NCI-H1417 treated with DMSO at 0.1 percent for 48 hours (cell line): ENCODE results near the gene PSMB1.
A peak's percentile ranks its signal among the peaks of the same experiment; 100 is the strongest.
"Not testable (repeated sequence)": the region's sequence is repeated elsewhere in the genome, so short reads cannot be mapped to it uniquely, and the experiment has no call there.

Source experiments
- DNase-seq: peaks from one replicate; lab custom pipeline; 2025; lab: John Stamatoyannopoulos, UW

The PSMB1 gene

DNA sequence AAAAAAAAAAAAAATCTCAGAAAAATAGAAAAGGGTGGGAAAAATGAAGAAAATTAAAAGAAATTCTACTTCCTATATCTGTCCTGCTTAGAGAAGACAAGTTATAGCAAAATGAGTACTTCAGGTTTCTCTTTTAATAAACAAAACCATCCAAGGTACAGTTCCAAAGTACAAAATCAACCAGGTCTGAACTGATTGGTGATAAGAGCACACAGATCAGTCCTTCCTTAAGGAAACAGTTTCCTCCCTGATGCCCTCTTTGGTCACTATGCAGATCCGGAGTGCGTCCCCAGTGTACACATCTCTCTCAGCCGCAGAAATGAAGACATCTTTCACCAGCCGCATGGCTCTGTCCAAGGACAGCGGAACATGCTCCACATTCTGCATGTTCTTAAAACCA lies 18.1 kb downstream of the PSMB1 start:
- no peak for DNase-seq

DNA sequence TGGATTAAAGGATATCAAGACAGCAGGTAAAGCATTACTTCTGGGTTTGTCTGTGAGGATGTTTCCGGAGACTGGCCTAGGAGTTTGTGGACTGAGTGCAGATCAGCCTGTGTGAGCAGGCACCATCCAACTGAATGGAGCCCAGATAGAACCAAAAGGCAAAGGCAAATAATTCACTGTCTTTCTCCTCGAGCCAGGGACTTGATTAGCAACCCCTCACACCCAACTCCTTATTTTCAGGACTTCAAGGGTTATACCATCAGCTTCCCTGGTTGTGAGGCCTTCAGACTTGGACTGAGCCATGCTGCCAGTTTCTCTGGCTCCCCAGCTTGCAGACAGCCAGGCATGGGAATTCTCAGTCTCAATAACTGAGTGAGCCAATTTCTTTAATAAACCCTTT lies 19.3 kb downstream of the PSMB1 start:
- DNase-seq, result no peak

DNA sequence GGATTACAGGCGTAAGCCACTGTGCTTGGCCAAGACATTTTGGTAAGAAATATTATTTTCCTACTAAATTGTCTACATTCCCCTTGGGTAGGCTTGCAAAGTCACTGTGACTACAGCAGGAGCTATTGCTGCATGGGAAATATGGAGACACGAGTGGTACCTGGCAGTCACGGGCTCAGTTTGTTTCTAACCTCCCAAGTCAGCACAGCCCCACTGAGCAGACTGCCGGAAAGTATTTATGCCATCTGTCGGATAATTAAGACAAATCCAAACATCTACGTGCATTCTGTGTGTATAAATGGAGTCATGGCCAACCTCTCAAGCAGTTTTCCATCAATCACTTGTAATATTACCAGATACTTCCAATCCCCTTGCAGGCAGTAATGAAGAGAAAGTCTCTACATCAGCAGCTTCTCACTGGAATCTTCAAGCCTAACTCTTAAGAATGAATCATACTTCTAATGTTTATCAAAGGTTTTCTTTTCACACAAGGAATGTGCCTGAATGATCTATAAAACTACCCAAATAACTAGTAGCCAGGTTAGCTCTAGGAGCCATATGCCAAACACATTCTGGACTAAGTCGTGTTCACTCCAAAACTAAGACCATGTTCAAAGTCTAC lies 20.1 kb downstream of the PSMB1 start:
- DNase-seq, result no peak

DNA sequence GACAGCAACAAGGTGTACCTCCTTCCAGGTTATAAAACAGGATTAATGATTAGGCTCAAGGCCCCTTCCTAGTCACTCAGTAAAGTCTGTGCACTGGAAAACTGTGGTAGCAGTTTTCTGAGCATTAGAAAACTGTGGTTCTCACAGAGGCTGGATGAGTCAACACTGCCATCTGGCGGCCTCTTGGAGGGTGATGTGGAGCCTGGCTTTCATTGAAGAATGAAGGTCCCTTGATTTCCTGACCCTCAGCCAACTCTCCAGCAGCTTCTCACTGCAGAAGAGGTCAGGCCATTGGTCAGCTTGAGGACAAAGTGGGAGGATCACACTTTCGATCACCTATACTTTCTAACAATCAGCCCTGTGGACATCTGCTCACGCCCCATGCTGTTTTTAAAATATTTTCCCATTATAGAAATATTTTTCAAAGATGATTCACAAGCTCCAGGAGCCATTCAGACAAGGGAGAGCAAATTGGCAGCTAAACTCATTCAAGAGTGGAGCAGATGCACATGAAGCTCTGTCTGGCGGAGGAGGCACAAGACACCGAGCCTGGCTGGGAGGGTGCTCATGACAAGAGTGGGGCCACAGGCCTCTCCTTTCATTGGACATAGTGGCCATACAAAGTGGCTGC lies 23.2 kb downstream of the PSMB1 start:
- DNase-seq, result peak; percentile 11

DNA sequence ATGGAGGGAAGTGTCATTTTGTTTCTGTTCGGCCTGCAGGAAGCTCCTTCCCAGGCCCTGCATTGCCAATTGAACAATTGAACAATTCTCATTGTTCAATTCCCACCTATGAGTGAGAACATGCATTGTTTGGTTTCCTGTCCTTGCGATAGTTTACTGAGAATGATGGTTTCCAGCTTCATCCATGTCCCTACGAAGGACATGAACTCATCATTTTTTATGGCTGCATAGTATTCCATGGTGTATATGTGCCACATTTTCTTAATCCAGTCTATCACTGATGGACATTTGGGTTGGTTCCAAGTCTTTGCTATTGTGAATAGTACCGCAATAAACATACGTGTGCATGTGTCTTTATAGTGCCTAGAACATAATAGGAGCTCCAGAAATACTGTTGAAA lies 25.1 kb downstream of the PSMB1 start:
- not testable (repeated sequence) for DNase-seq

DNA sequence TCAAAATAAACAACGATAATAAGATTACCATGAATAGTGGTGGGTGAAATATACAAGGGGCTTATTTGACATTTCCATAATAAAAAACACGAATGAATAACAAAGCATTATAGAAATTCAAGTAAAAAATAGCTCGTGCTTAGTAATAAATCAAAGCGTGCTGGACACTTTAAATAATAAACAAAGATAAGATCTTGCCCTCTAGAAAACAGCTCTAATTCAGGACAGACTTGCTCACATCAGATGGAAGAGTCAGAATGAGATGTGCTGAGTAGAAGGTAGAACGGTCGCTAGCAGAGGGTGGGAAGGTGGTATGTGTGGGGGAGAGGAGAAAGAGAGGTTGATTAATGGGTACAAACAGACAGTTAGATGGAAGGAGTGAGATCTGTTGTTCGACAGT lies 27.3 kb downstream of the PSMB1 start:
- no peak for DNase-seq

DNA sequence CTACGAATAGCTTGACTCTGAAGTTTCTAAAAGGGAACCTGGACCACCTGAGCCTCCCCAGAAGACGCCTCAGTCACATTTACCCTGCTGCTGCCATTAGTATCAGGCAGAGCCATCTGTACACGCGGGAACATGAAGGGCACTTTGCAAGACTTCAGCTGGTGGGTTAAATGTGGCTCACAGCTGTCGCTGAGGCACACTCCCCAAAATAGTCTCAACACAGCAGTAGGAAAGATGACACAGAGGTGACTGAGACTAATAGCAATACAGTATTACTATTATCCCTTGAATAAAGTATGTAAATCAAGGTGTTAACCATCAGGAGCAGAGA lies 29.0 kb downstream of the PSMB1 start:
- DNase-seq, result no peak

DNA sequence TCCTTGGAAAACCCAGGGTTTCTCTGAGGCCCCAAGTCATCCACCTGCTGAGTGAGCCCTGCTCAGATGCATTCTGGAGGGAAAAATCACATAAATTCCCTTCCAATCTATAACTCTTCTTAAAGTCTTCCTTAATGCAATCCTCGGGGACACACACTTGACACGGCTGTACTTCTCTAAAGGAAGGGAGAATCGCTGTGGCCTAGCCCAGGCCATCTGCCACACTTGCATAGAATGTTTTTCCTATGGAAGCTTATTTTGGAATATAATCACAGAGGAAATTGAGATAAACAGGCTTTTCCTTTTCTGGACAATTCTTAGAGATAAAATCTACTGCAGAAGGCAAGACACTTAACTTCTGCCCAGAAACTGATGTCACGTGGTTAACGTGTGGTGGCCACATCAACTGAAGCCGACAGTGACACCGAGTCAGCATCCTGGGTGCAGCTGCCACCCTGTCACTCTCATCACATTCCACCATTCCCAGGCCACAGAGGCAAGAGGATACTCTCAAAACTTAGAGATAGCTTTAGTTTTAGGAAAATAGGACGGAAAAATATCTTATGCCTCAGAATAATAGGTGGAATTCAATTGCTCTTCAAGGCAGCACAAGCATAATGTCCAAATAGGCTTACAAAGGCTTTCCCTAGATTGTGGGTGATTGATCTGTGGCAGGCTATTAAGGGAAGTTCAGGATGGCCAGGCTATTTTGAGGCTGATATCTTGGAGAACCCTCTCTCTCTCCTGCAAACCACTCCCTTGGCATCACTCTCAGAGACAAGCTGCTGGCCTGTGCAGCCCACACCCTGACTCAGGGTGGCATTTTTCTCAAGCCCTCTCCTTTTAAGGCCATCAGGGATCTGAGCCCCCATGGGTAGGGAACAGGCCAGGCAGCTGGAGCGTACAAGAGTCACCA lies 29.6 kb downstream of the PSMB1 start:
- DNase-seq, result no peak

DNA sequence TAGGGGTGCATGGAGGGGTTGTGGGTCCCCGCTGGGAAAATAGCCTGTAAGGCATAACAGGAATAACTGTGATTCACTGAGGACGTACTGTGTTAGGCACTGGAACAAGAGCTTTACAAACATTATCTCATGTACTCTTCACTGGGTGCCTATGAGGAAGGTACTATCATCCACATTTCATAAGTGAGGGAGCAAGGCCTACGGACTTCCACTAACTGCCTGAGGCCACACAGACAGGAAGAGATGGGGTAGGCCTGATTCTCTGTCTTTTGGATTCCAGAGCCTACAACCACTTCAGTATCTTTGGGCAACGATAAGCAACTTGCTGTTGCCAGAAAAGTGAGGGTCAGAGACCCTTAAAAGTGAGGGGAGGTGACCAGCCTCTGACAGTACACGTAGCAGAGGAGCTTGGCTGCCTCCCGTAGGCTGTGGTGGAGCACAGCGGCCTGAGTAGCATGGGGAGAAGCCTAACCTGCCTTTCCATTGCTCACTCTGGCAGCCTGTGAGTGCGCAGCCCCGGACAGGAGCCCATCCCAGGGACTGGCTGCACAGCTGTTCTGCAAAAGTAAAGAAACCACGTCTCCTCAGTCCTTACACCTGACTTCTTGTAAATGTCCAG lies 30.4 kb downstream of the PSMB1 start:
- no peak for DNase-seq

DNA sequence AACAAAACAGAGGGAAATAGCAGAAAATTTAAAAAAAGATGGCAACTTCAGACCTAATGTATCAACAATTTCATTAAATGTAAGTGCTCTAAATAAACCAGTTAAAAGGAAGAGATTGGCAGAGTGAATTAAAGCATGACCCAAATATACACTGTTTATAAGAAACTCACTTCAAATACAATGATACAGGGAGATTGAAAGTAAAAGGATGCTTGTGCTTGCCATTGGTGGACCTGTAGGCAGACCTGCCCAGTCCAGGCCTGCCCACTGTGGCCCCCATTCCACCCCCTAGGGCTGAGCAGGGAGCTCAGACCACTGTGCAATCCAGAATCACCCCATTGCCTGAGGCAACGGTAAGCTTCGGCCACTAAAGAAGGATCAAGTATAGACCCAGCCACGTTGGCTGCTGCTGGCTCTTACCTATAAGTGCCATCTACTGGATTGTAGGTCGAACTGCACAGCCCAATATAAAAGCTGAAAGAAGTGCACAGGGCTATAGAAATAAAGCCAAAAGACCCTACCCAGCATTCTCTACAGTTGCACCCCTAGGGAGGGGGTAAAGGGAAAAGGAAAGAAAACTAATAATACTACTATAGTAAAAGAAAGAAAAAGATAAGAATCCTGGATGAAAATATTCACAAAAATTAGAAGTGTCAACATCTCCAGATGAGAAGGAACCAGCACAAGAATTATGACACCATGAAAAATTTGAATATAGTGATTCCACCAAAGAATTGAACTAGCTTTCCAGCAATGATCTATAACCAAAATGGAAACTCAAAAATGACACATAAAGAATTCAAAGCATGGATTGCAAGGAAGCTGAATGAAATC lies 36.1 kb downstream of the PSMB1 start:
- peak; percentile 38 for DNase-seq

DNA sequence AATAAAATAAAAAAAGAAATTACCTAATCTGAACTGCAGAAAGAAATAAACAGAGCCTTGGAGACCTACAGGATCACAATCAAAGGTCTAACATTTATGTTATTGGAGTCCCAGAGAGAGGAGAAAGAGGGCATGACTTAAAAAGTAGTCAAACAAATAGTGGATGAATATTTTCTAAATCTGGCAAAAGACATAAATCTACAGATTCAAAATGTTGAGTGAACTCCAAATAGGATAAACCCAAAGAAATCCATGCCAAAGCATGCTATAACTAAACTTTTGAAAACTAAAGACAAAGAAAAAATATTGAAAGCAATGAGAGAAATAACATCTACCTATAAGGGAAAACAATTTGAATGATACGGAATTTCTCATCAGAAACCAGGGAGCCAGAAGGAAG lies 38.2 kb downstream of the PSMB1 start:
- DNase-seq, result no peak

DNA sequence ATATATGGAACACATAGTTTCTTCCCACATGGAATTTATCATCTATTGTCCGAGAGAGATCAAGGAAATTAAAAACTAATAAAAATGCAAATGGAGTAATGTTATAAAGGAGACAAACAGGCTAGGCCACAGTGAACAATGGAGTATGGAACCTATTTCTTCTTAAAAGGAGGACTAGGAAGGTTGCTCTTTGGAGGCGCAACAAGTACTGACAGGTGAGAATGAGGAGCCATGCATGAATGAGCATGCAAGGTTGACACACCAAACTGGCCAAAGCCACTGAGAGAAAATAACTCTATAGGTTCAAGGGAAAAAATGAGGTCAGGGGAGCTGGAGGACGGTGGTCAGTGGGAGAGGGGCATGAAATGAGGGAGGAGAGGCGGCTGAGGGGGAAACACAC lies 40.9 kb downstream of the PSMB1 start:
- no peak for DNase-seq

DNA sequence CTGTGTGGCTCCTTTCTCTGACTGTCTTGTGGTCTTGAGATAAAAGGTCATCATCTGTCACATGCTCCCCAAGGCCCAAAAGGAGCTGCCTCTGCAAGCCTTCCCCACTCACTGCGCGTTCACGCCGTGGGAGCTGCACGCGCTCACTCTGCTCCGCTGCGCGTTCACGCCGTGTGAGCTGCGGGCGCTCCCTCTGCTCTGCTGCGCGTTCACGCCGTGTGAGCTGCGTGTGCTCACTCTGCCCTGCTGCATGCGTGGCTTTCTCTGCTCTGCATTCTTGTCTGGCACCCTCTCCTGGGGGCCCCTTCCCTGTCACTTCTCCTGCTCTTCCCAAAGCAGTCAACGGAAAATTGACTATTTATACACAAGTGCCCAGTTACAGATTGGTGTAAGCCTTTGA lies 42.5 kb downstream of the PSMB1 start:
- DNase-seq, result no peak

DNA sequence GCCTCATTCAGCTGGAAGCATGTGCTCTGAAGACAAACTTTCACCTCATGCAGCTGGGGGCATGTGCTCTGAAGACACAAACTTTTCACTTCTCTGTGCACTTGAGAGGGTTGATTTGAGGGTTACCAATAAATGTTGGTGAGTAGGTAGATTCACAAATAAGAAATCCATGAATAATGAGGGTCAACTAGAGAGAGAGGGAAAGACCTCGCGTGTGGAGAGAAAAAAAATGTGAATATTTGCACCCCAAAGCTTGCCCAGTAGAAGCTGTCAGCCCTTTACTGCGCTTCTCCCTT lies 43.4 kb downstream of the PSMB1 start:
- no peak for DNase-seq

DNA sequence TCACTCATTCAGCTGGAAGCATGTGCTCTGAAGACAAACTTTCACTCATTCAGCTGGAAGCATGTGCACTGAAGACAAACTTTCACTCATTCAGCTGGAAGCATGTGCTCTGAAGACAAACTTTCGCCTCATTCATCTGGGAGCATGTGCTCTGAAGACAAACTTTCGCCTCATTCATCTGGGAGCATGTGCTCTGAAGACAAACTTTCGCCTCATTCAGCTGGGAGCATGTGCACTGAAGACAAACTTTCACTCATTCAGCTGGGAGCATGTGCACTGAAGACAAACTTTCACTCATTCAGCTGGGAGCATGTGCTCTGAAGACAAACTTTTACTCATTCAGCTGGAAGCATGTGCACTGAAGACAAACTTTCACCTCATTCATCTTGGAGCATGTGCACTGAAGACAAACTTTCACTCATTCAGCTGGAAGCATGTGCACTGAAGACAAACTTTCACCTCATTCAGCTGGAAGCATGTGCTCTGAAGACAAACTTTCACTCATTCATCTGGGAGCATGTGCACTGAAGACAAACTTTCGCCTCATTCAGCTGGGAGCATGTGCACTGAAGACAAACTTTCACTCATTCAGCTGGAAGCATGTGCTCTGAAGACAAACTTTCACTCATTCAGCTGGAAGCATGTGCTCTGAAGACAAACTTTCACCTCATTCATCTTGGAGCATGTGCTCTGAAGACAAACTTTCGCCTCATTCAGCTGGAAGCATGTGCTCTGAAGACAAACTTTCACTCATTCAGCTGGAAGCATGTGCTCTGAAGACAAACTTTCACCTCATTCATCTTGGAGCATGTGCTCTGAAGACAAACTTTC lies 44.0 kb downstream of the PSMB1 start:
- not testable (repeated sequence) for DNase-seq

DNA sequence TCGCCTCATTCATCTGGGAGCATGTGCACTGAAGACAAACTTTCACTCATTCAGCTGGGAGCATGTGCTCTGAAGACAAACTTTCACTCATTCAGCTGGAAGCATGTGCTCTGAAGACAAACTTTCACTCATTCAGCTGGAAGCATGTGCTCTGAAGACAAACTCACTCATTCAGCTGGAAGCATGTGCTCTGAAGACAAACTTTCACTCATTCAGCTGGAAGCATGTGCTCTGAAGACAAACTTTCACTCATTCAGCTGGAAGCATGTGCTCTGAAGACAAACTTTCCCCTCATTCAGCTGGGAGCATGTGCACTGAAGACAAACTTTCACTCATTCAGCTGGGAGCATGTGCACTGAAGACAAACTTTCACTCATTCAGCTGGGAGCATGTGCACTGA lies 44.8 kb downstream of the PSMB1 start:
- not testable (repeated sequence) for DNase-seq

DNA sequence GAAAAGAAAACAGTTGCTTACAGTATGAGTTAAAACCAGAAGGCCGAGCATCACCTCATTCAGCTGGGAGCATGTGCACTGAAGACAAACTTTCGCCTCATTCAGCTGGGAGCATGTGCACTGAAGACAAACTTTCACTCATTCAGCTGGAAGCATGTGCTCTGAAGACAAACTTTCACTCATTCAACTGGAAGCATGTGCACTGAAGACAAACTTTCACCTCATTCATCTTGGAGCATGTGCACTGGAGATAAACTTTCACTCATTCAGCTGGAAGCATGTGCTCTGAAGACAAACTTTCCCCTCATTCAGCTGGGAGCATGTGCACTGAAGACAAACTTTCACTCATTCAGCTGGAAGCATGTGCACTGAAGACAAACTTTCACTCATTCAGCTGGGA lies 45.4 kb downstream of the PSMB1 start:
- DNase-seq, result not testable (repeated sequence)

DNA sequence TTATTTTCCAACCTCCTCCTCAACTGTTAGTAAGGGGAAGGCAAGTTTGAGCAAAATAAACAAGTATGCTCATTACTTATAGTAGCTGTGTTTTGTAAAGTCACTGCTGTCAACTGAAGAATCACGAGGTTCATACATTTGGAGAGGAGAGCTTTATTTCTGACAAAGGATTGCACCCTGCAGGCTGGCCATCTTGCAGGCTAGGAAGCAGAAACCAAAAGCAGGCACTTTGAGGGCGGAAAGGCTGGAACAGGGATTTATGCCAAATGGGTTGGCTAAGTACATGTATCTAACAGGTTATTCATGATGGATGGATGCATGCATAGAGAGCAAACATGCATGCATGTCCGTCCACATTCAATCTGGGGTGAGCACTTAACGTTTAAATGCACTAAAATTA lies 46.7 kb downstream of the PSMB1 start:
- no peak for DNase-seq

DNA sequence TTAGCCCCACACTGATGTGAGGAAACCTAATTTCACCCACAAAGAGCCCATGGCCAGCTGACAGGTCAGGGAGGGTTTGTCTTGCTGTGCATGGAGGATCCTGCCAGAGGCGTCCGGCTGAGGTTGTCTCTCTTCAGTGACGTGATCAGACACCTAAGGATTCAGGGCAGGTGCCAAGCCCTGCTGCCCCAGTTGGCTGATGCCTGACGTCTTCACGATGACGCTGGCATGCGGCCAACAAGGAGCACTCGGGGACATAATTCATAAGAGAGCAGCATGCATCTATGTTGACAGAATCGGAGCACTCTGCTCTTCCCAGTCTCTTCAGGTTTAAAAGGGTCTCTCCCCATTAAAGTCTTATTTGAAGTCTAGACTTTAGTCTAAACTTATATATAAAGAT lies 47.8 kb downstream of the PSMB1 start:
- DNase-seq, result no peak

DNA sequence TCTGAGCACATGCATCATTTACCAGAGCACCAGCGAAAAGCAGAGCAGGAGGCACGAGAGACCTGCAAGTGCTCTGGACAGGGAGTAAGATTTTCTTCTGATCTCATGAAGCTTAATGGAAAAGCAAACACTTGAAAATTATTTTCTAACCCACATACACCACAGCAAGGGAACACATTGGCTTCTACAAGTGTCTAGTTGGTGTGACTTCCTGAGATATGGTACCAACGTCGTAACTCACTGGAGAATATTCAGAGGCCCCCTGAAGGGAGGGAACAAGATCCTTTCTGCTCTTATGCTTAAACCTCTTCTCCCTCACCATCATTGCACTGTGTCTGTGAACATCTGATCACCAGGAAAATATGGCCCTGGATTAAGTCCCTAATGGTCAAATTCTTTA lies 48.6 kb downstream of the PSMB1 start:
- DNase-seq, result no peak

DNA sequence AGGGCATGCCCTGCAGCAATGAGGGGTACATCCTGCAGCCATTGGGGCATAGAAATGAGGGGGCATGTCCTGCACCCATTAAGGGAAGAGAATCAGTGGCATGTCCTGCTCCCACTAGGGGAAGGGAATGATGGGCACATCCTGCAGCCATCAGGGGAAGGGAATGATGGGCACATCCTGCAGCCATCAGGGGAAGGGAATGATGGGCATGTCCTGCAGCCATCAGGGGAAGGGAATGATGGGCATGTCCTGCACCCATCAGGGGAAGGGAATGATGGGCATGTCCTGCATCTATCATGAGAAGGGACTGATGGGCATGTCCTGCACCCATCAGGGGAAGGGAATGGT lies 49.7 kb downstream of the PSMB1 start:
- no peak for DNase-seq
